HEK293 (cell line): ENCODE measurements around the gene CEP72.

ENCODE experiments used
- ZFP37 ChIP-seq: fragments of 450-650 bp; formaldehyde crosslinking; IDR thresholded peaks from 2 replicates; pipeline ENCODE4 v1.5.1; 2016; ENCODE audit warnings: missing biosample characterization, missing genetic modification characterization
- ZNF274 ChIP-seq, 2 experiments: fragments of 200-500 bp in 1 of 2; fragments of 450-650 bp in 1 of 2; sonication (Bioruptor generic) in 1 of 2; formaldehyde crosslinking in 1 of 2; IDR thresholded peaks; 2 replicates each; pipeline versions ENCODE4 v1.5.1 to v1.6.1; 2014 to 2016; ENCODE audit warnings: borderline replicate concordance in 1 of 2, inconsistent platforms in 1 of 2, low read length in 1 of 2, missing biosample characterization in 1 of 2, missing genetic modification characterization in 1 of 2
- ZNF302 ChIP-seq: fragments of 450-650 bp; formaldehyde crosslinking; IDR thresholded peaks from 2 replicates; pipeline ENCODE4 v1.5.1; 2016; ENCODE audit warnings: missing biosample characterization, missing genetic modification characterization, low read depth
- TF ChIP-seq, protein P1 (sequence below): fragments of 450-650 bp; formaldehyde crosslinking; IDR thresholded peaks from 2 replicates; pipeline ENCODE4 v1.5.1; 2016; ENCODE audit warnings: missing biosample characterization, missing genetic modification characterization
- TF ChIP-seq, protein P2 (sequence below): fragments of 450-650 bp; formaldehyde crosslinking; IDR thresholded peaks from 2 replicates; pipeline ENCODE4 v1.5.1; 2016; ENCODE audit warnings: missing biosample characterization, missing genetic modification characterization
- TF ChIP-seq, protein P3 (sequence below): fragments of 450-650 bp; formaldehyde crosslinking; IDR thresholded peaks from 2 replicates; pipeline ENCODE4 v1.5.1; 2017; ENCODE audit warnings: missing biosample characterization, missing genetic modification characterization
- TF ChIP-seq, protein P4 (sequence below): fragments of 450-650 bp; formaldehyde crosslinking; IDR thresholded peaks from 2 replicates; pipeline ENCODE4 v1.5.1; 2016; ENCODE audit warnings: missing biosample characterization, missing genetic modification characterization
- TF ChIP-seq, protein P5 (sequence below): fragments of 450-650 bp; formaldehyde crosslinking; optimal IDR thresholded peaks from 2 replicates; pipeline ENCODE3; 2016; ENCODE audit warnings: missing biosample characterization, mild to moderate bottlenecking, missing genetic modification characterization
- TF ChIP-seq, protein P6 (sequence below): fragments of 450-650 bp; formaldehyde crosslinking; IDR thresholded peaks from 2 replicates; pipeline ENCODE4 v1.5.1; 2016; ENCODE audit warnings: missing biosample characterization, missing genetic modification characterization

DNA sequence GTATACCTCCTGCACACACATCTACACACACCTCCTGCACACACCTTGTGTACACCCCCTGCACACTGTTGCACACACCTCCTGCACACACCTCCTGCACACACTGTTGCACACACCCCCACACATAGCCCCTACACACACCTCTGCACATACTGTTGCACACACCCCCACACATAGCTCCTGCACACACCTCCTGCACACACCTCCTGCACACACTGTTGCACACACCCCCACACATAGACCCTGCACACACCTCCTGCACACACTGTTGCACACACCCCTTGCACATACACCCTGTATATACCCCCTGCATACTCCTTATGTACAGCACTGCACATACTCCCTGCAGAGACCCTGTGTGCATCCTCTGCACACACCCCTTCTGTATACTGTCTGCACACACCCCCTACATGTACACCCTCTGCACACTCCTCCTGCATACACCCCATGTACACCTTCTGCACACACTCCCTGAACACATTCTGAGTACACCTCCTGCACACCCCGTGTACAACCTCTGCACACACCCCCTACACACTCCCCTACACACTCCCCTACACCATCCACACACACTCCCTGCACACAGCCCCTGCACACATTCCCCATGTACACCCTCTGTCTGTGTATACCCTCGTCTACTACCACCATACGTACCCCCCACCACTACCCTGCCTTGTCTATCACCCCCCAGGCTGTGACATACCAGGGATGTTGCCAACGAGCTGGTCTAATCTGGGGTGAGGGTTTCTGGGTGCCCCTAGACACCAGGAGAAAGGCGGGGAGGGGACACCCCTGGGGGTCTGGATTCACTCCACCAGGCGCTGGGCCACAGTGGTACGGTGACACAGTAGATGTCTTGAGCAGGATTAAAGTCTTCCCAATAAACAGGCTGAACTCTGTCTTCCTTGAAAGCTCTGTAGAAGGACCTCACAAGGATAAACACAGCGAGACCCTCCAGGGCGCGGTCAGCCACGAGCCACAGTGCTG lies 1.1 kb upstream of the CEP72 start:
- TF ChIP-seq, protein P1, sequence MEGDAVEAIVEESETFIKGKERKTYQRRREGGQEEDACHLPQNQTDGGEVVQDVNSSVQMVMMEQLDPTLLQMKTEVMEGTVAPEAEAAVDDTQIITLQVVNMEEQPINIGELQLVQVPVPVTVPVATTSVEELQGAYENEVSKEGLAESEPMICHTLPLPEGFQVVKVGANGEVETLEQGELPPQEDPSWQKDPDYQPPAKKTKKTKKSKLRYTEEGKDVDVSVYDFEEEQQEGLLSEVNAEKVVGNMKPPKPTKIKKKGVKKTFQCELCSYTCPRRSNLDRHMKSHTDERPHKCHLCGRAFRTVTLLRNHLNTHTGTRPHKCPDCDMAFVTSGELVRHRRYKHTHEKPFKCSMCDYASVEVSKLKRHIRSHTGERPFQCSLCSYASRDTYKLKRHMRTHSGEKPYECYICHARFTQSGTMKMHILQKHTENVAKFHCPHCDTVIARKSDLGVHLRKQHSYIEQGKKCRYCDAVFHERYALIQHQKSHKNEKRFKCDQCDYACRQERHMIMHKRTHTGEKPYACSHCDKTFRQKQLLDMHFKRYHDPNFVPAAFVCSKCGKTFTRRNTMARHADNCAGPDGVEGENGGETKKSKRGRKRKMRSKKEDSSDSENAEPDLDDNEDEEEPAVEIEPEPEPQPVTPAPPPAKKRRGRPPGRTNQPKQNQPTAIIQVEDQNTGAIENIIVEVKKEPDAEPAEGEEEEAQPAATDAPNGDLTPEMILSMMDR, result no peak
- TF ChIP-seq ZFP37 (tag by site-specific recombination), result no peak
- TF ChIP-seq, protein P2, sequence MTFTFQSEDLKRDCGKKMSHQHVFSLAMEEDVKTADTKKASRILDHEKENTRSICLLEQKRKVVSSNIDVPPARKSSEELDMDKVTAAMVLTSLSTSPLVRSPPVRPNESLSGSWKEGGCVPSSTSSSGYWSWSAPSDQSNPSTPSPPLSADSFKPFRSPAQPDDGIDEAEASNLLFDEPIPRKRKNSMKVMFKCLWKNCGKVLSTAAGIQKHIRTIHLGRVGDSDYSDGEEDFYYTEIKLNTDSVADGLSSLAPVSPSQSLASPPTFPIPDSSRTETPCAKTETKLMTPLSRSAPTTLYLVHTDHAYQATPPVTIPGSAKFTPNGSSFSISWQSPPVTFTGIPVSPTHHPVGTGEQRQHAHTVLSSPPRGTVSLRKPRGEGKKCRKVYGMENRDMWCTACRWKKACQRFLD (tag by site-specific recombination), result no peak
- TF ChIP-seq, protein P3, sequence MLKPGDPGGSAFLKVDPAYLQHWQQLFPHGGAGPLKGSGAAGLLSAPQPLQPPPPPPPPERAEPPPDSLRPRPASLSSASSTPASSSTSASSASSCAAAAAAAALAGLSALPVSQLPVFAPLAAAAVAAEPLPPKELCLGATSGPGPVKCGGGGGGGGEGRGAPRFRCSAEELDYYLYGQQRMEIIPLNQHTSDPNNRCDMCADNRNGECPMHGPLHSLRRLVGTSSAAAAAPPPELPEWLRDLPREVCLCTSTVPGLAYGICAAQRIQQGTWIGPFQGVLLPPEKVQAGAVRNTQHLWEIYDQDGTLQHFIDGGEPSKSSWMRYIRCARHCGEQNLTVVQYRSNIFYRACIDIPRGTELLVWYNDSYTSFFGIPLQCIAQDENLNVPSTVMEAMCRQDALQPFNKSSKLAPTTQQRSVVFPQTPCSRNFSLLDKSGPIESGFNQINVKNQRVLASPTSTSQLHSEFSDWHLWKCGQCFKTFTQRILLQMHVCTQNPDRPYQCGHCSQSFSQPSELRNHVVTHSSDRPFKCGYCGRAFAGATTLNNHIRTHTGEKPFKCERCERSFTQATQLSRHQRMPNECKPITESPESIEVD (tag by site-specific recombination), result no peak
- TF ChIP-seq, protein P4, sequence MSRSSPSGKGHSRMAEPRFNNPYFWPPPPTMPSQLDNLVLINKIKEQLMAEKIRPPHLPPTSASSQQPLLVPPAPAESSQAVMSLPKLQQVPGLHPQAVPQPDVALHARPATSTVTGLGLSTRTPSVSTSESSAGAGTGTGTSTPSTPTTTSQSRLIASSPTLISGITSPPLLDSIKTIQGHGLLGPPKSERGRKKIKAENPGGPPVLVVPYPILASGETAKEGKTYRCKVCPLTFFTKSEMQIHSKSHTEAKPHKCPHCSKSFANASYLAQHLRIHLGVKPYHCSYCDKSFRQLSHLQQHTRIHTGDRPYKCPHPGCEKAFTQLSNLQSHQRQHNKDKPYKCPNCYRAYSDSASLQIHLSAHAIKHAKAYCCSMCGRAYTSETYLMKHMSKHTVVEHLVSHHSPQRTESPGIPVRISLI (tag by site-specific recombination), result no peak
- TF ChIP-seq, protein P5, sequence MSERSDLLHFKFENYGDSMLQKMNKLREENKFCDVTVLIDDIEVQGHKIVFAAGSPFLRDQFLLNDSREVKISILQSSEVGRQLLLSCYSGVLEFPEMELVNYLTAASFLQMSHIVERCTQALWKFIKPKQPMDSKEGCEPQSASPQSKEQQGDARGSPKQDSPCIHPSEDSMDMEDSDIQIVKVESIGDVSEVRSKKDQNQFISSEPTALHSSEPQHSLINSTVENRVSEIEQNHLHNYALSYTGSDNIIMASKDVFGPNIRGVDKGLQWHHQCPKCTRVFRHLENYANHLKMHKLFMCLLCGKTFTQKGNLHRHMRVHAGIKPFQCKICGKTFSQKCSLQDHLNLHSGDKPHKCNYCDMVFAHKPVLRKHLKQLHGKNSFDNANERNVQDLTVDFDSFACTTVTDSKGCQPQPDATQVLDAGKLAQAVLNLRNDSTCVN, result no peak
- TF ChIP-seq, protein P6, sequence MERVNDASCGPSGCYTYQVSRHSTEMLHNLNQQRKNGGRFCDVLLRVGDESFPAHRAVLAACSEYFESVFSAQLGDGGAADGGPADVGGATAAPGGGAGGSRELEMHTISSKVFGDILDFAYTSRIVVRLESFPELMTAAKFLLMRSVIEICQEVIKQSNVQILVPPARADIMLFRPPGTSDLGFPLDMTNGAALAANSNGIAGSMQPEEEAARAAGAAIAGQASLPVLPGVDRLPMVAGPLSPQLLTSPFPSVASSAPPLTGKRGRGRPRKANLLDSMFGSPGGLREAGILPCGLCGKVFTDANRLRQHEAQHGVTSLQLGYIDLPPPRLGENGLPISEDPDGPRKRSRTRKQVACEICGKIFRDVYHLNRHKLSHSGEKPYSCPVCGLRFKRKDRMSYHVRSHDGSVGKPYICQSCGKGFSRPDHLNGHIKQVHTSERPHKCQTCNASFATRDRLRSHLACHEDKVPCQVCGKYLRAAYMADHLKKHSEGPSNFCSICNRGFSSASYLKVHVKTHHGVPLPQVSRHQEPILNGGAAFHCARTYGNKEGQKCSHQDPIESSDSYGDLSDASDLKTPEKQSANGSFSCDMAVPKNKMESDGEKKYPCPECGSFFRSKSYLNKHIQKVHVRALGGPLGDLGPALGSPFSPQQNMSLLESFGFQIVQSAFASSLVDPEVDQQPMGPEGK (tag by site-specific recombination), result no peak
- TF ChIP-seq ZNF302, result no peak
- TF ChIP-seq ZNF274 (IDR thresholded peaks at IDR 0.05; ENCODE audit: low read length), result no peak
- no peak for TF ChIP-seq ZNF274 (tag by site-specific recombination; IDR thresholded peaks at IDR 0.05; ENCODE audit: borderline replicate concordance)
